Measurements from ENCODE around the gene MPL.

MPL gene

DNA sequence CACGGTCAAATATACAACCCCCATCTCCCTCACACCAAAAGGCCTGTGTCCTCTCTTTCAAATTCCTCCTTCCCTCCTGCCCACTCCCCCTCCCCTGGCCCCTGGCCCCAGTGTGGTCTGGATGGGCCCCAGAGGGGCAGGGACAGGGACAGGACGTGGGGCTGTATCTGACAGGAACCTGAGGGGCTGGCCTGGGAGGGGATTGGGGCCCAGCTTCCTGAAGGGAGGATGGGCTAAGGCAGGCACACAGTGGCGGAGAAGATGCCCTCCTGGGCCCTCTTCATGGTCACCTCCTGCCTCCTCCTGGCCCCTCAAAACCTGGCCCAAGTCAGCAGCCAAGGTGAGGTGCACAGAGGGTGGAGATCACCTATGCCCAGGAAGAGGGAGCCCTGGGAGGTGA, at the start of gene MPL:
Gene MPL, plus strand, starts transcription at position 231 of the 400 bp plus-strand sequence. Its CDS starts 31 bp downstream, at position 262.
- H3K9me3 Mint-ChIP-seq, result no peaks in the 10 kb centered on the region
- H3K36me3 Mint-ChIP-seq, result no peaks in the 10 kb centered on the region
- H3K4me1 Mint-ChIP-seq, result no peaks in the 10 kb centered on the region
- H3K27me3 Mint-ChIP-seq, result no peaks in the 10 kb centered on the region
- H3K27ac Mint-ChIP-seq, result no peak within 1 kb of the TSS
- H3K4me3 Mint-ChIP-seq, result no peak within 1 kb of the TSS

DNA sequence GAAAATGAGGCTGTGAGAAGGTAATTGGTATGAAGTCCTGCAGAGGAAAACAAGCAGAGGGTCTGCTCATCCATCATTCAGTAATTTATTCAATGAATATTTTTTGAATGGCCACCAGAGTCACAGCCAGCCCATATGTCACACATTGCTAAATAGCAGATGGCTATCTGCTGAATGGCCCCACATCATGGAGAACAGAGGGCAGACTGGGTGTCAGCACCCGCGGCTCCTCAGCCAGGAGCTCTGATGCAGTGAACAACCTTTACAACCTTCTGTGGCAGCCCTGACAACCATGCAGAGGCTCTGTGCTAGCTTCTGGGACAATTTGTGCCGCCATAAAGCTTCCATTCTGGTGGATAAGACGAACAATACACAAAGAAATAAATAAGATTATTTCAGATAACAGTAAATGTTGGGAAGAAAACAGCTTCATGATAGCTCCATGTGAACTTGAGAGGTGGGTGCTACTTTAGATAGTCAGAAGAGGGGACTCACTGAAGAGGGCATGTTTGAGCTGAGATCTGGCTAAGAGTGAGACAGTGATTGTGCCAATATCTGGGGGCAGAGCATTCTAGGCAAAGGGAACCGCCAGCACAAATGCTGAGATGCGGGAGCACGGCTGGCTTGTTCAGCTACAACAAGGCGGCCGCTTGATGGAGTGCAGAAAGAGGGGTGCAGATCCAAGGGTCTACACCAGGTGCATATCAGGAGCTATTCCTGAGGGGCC, 49.4 kb upstream of the MPL start:
- Mint-ChIP-seq H3K36me3 (no peaks in the 10 kb centered on the region), H3K27me3 (peaks cover 1% of the 10 kb centered on the region), H3K4me3 (no peak overlapping the region)

DNA sequence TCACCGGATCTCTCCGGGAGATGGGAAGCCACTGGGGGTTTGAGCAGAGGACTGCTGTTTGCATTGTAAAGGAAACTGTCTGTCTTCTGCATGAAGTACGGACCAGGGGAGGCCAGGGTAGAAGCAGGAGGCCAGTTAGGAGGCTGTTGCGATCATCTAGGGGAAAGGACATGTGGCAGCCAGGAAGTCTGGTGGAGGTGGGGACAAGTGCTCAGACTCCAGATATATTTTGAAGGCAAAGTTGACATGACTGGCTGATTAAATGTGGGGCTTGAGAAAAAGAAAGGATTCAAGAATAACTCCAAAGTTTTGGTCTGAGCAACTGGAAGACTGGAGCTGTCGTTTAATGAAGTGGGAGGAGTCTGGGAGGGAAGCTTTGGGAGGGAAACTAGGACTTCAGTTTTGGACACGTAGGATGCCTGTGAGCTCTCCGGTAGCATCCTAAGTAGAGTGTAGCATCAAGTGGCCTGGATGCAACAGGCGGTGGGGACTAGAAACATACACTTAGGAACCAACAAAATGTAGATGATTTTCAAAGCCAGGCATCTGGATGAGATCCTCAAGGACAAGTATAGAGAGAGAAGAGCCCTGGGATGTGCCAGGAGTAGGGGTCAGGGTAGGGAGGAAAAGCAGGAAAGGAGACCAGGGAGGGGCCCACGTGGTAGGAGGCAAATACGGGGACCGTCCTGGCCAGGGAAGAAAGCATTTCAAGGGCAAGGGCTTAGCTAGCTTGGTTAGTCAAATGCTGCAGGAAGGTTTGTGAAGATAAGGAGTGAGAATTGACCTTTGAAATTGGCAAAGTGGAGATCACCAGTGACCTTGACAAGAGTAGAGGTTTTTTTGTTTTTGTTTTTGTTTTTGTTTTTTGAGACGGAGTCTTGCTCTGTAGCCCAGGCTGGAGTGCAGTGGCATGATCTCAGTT, 48.6 kb upstream of the MPL start:
- H3K4me1 Mint-ChIP-seq, result no peaks in the 10 kb centered on the region
- peaks cover 1% of the 10 kb centered on the region for H3K27me3 Mint-ChIP-seq
- no peaks in the 10 kb centered on the region for H3K36me3 Mint-ChIP-seq
- H3K27ac Mint-ChIP-seq, result no peak overlapping the region
- no peaks in the 10 kb centered on the region for H3K9me3 Mint-ChIP-seq
- no peak overlapping the region for H3K4me3 Mint-ChIP-seq

More for the DNA sequence above, 49.4 kb upstream of the MPL start:
- Mint-ChIP-seq H3K4me1 (no peaks in the 10 kb centered on the region), H3K9me3 (no peaks in the 10 kb centered on the region), H3K27ac (no peak overlapping the region)

DNA sequence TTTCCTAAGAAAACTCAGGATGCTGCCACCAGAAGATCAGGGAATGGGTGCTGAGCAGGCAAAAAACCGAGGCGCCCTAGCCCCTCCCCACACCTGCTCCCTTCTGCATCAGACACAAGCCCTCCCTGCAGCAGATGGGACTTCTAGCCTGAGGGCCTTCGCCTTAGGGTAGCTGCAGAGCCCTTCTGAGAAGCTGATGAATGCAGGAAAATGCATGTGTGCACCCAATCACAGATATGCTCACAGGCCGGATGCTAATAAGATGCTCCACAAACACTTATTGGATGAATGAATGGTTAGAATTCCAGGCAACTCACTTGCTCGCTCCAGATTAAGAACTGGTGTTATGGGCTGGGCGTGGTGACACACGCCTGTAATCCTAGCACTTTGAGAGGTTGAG, 45.4 kb upstream of the MPL start:
- peaks cover 1% of the 10 kb centered on the region for H3K27me3 Mint-ChIP-seq
- H3K4me1 Mint-ChIP-seq, result peaks cover 22% of the 10 kb centered on the region
- H3K27ac Mint-ChIP-seq, result no peak overlapping the region
- no peaks in the 10 kb centered on the region for H3K36me3 Mint-ChIP-seq
- no peaks in the 10 kb centered on the region for H3K9me3 Mint-ChIP-seq
- H3K4me3 Mint-ChIP-seq, result no peak overlapping the region

DNA sequence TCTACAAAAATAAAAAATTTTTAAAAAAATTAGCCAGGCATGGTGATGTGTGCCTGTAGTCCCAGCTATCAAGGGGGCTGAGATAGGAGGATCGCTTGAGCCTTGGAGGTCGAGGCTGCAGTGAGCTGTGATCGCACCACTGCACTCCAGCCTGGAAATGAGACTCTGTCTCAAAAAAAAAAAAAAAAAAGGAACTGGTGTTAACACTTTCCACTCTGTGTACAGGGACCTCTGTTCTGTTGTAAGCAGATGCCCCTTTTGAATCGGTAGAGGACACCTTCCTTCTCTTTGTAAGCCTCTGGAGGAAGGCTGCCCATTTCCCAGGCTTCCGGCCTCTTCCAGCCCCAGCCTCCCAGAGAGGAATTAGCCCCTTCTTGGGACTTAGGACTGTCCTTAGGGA, 44.9 kb upstream of the MPL start:
- Mint-ChIP-seq H3K4me1 (peaks cover 22% of the 10 kb centered on the region), H3K9me3 (no peaks in the 10 kb centered on the region), H3K36me3 (no peaks in the 10 kb centered on the region), H3K27me3 (peaks cover 1% of the 10 kb centered on the region), H3K27ac (no peak overlapping the region), H3K4me3 (no peak overlapping the region)

DNA sequence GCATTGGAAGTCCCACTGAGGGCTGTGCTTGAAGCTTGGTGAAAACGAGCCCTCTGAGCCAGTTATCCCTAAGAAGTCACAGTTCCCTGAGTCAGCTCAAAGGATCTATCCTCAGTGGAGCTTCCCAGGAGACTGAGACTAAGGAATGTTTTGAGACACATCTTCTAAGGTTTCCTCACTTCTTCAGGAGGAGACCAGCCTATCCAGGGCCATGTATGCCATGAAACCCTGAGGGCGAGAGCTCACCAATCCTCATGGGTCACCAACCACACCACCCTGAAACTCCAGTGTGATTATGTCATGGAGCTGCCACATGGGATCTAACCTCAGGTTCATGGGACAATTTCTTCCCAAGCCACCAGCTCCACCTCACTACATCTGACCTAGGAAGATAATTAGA, 44.4 kb upstream of the MPL start:
- Mint-ChIP-seq H3K9me3 (no peaks in the 10 kb centered on the region), H3K4me3 (no peak overlapping the region), H3K27ac (peak overlapping the region; percentile 59), H3K4me1 (peaks cover 22% of the 10 kb centered on the region), H3K36me3 (no peaks in the 10 kb centered on the region), H3K27me3 (no peaks in the 10 kb centered on the region)

DNA sequence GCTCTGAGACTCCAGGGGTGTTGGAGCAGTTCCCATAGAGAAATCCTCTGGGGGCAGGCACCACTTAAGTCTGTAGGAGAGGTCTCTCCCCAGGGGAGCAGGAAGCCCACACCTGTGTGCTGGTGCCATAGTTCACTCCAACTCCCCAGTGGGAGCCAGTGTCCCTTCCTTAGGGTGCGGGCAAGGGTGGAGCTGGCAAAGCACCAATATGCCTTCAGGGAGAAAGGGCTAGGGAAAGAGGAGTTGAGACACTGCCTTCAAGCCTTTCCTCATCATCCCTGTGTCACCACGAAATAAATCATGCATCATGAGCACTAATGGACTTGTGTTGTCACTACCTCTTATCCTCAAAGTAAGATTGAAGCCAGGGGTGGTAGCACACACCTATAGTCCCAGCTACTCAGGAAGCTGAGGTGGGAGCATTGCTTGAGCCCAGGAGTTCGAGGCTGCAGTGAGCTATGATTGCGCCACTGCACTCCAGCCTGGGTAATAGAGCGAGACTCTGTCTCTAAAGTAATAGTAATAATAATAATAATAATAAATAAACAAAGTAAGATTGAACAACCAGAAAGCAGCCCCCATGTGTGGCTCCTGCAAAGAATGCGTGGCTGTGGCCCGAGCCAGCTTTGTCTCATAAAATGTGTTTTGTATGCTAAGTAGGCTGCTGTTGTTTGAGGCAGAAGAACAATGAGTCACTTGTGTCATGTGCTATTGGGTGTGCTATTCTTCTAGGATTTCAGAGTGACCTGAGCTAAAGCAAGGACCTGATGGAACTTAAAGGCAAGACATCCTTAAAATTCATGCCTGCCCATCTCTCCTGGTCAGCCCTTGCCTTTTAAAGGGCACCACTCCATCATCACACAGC, 43.5 kb upstream of the MPL start:
- peaks cover 22% of the 10 kb centered on the region for H3K4me1 Mint-ChIP-seq
- no peaks in the 10 kb centered on the region for H3K9me3 Mint-ChIP-seq
- H3K4me3 Mint-ChIP-seq, result no peak overlapping the region
- no peak overlapping the region for H3K27ac Mint-ChIP-seq
- H3K27me3 Mint-ChIP-seq, result no peaks in the 10 kb centered on the region
- H3K36me3 Mint-ChIP-seq, result no peaks in the 10 kb centered on the region

DNA sequence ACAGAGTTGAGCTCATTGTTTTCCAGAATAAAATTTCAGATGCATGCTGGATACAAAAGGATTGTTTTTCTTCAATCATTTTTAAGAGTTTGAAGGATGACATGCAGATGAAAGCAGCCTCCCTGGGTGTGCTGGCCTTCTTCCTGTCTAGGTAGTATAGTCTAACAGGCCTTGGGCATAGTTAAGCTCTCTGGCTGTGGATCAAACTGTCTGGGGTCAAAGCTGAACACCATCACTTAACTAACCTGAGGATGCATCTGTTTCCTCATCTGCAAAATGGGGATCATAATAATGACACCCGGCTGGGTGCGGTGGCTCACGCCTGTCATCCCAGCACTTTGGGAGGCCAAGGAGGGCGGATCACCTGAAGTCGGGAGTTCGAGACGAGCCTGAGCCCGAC, 42.9 kb upstream of the MPL start:
- Mint-ChIP-seq H3K27me3 (no peaks in the 10 kb centered on the region), H3K4me3 (no peak overlapping the region), H3K36me3 (no peaks in the 10 kb centered on the region), H3K27ac (no peak overlapping the region), H3K9me3 (no peaks in the 10 kb centered on the region), H3K4me1 (peaks cover 22% of the 10 kb centered on the region)

DNA sequence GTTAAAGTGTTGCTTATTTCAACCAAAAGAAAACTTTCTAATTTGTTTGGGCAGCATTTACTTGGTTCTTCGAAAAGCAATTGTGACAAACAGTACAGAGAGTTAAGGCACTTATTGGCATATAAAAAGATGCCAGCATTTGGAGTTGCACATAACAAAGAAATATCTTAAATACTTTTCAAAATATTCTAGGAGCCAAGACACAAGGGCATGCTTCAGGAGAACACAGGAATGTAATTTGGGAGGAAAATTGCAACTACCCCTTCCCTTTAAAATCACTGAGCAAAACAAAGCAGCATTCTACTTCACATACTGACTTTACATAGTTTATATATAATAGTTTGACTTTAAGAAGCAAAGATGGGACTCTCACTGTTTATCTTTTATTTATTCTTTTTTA, 41.4 kb upstream of the MPL start:
- H3K4me1 Mint-ChIP-seq, result peaks cover 22% of the 10 kb centered on the region
- H3K27ac Mint-ChIP-seq, result peak overlapping the region; percentile 62
- no peak overlapping the region for H3K4me3 Mint-ChIP-seq
- no peaks in the 10 kb centered on the region for H3K27me3 Mint-ChIP-seq
- no peaks in the 10 kb centered on the region for H3K36me3 Mint-ChIP-seq
- no peaks in the 10 kb centered on the region for H3K9me3 Mint-ChIP-seq

DNA sequence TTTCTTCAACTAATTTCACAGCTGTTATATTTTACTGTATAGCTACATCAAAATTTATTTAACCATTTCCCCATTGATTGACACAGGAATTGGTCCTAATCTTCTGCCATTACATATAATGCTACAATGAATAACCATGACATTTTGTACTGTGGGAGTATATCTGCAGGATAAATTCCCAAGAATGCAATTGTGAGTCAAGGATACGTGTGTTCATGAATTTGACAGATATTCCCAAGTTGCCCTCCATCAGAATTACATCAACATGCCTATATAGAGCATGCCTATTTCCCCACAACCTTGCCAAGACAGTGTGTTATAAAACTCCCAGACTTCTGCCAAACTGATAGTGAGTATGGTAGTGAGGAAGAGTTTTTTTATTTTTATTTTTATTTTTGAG, 39.6 kb upstream of the MPL start:
- H3K4me1 Mint-ChIP-seq, result peaks cover 22% of the 10 kb centered on the region
- H3K9me3 Mint-ChIP-seq, result no peaks in the 10 kb centered on the region
- H3K27ac Mint-ChIP-seq, result no peak overlapping the region
- no peaks in the 10 kb centered on the region for H3K36me3 Mint-ChIP-seq
- no peaks in the 10 kb centered on the region for H3K27me3 Mint-ChIP-seq
- H3K4me3 Mint-ChIP-seq, result no peak overlapping the region

DNA sequence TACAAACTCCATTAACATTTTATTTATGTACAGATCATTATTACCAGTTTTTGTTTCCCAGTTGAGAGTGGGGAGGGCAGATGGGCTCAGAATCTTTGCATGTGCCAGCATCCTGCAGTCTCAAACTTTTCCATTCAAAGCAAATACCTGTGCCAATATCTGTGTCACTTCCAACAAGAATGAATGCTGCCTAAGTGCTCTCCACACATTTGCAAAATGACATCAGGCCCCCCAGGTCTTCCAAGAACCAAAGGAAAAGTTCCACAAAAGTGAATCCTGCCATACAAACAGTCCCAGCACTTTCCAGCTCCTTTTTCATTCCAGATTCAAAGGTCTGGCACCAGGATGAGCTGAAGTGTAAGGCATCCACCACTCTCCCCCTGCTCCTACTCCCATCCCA, 38.5 kb upstream of the MPL start:
- H3K27me3 Mint-ChIP-seq, result no peaks in the 10 kb centered on the region
- H3K36me3 Mint-ChIP-seq, result no peaks in the 10 kb centered on the region
- H3K4me3 Mint-ChIP-seq, result no peak overlapping the region
- H3K9me3 Mint-ChIP-seq, result no peaks in the 10 kb centered on the region
- no peak overlapping the region for H3K27ac Mint-ChIP-seq
- peaks cover 22% of the 10 kb centered on the region for H3K4me1 Mint-ChIP-seq

DNA sequence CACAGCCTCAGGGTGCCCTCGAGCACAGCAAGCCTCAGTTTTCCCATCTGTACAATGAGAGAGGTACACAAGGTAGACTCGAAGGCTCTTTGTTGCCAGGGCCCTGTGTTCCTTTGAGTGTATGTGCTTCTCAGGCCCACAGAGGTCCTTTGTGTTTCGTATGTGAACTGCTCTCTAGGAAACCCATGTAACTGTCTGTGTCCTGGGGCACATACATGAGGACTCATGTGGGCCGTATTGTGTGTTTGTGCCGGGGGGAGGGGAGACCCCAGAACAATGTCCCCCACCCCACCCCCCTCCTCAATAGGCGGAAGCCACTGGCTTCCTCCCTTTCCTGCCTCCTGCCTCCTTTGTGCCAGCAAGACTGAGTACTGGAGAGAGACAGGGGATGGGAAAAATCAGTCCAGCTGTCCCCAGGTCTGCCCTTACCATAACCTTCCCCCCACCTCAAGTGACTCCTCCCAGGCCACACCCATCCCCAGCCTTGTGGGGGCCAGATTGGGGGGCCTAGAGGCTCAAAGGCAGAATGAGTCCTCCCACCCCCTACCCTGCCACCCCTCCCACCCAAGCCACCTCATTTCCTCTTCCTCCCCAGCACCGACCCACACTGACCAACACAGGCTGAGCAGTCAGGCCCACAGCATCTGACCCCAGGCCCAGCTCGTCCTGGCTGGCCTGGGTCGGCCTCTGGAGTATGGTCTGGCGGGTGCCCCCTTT, 37.1 kb upstream of the MPL start, which contains the start of gene TIE1:
Gene TIE1, plus strand, starts transcription at position 605 of the 717 bp plus-strand sequence. Its CDS starts 90 bp downstream, at position 695.
- H3K27ac Mint-ChIP-seq, result no peak within 1 kb of the TSS

DNA sequence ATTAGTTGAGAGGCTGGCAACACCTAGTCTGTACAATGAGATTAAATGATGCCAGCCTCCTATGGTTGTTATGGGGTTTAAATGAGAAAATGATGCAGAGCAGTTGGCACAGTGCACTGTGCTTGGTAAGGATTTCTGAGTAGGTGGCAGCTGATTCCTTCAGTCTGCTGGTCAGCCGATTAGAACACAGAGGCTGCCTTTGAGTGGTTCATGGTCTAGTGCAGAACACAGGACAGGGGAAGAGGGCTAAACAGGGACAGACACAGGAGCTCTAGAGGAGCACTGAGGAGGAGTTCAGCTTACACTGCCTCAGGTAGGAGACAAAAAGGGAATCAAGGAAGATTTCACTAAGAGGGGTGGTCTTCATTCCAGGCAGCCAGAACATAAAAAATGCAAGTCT, 35.4 kb upstream of the MPL start:
- no peaks in the 10 kb centered on the region for H3K27me3 Mint-ChIP-seq
- no peak overlapping the region for H3K27ac Mint-ChIP-seq
- H3K4me3 Mint-ChIP-seq, result no peak overlapping the region

More for the DNA sequence above, 37.1 kb upstream of the MPL start, which contains the start of gene TIE1:
- Mint-ChIP-seq H3K36me3 (no peaks in the 10 kb centered on the region), H3K4me3 (no peak within 1 kb of the TSS), H3K27me3 (no peaks in the 10 kb centered on the region), H3K9me3 (no peaks in the 10 kb centered on the region), H3K4me1 (peaks cover 12% of the 10 kb centered on the region)

DNA sequence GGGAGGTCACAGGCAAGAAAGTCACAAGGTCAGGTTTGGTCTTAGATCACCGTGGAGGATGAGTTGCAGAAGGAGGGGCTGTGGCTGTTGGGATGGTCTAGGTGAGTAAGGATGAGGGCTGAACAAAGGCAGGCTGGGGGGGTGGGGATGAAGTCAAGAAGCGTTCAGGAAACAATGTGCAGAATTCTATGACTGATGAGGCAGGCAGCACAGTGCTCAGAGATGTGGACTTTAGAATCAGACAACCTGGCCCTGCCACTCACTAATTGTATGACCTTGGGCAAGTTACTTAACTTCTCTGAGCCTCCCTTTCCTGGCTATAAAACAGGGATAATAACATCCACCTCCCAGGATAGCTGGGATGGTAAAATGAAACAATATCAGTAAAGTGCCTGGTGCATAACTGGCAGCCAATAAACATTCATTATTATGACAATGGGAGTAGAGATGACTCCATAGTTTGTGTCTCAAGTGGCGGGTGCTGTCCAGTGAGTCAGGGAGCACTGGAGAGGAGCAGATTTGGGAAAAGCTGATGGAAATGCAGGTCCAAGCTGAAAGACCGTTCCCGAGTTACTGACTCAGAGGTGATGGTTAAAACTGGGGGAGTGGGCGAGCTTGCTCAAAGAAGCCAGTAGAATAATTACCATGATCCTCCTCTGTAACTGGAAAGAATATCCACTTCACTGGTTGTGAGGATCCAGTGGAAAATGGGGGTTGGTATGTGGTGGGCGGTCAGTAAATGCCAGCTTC, 34.7 kb upstream of the MPL start:
- no peak overlapping the region for H3K4me3 Mint-ChIP-seq
- H3K27ac Mint-ChIP-seq, result no peak overlapping the region
- H3K36me3 Mint-ChIP-seq, result no peaks in the 10 kb centered on the region
- no peaks in the 10 kb centered on the region for H3K4me1 Mint-ChIP-seq
- no peaks in the 10 kb centered on the region for H3K27me3 Mint-ChIP-seq
- no peaks in the 10 kb centered on the region for H3K9me3 Mint-ChIP-seq

More for the DNA sequence above, 35.4 kb upstream of the MPL start:
- Mint-ChIP-seq H3K9me3 (no peaks in the 10 kb centered on the region), H3K4me1 (no peaks in the 10 kb centered on the region), H3K36me3 (no peaks in the 10 kb centered on the region)
